ENCODE data around the gene APPL1. TPM values are rescaled to one million over a fixed set of nuclear protein-coding genes. Genes with fewer than 3 reads are reported as not detected.

The APPL1 gene, protein sequence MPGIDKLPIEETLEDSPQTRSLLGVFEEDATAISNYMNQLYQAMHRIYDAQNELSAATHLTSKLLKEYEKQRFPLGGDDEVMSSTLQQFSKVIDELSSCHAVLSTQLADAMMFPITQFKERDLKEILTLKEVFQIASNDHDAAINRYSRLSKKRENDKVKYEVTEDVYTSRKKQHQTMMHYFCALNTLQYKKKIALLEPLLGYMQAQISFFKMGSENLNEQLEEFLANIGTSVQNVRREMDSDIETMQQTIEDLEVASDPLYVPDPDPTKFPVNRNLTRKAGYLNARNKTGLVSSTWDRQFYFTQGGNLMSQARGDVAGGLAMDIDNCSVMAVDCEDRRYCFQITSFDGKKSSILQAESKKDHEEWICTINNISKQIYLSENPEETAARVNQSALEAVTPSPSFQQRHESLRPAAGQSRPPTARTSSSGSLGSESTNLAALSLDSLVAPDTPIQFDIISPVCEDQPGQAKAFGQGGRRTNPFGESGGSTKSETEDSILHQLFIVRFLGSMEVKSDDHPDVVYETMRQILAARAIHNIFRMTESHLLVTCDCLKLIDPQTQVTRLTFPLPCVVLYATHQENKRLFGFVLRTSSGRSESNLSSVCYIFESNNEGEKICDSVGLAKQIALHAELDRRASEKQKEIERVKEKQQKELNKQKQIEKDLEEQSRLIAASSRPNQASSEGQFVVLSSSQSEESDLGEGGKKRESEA
- total RNA-seq (10 to 100 TPM; 21.3 to 22.9 TPM), total RNA-seq (31.0 to 153 (median 110) reads per million in 172 experiments)
- 23.0 TPM for polyA plus RNA-seq (2013, experiment 1 of 2)
- 24.8 TPM for polyA plus RNA-seq (2013, experiment 2 of 2)

DNA sequence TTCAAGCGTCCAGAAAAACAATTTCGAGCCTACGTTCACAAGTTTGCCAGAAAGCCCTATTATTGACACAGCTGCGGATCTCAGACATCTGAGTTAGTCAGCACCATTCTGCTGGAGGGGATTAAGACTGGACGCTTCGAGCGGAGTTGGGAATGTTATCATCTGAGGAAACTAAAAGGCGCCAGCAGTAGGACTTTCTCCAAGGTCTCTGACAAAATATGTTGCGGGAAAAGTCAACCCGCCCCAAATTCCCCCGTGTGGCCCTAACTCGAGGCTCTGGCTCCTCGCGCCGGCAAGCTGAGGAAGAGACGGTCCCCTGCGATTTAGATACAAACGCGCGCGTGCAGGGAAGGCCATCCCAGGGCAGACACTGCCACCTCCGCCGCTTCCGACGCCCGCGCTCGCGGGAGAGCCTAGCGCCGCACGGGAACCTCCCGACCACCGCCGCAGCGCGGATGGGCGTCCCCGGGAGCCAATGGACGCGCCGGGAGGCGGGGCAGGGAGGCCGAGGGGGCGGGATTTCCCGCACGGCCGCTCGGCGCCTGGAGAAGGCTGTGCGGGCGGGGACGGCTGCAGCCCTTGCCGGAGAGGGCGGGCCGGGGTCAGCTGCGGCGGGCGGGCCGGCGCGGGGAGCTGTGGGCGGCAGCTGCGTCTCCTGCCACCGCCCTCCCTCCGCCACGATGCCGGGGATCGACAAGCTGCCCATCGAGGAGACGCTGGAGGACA, at the start of gene APPL1:
APPL1 (plus strand) TSS at position 526 of the 726 bp plus-strand sequence; CDS start at position 681, 155 bp downstream.
- ChIA-PET POLR2A (interaction anchor here (0.5 to 2.1 kb wide), 9 partner anchors 15 to 781 kb away, joined by 3 to 13 read pairs (median 4); partner anchors contain the start of genes ARF4, DENND6A, FLNB and PDE12), CTCF (no interaction called here)
- Histone ChIP-seq H3K36me3 (ENCODE audit: insufficient read depth, low read length) (no peaks in the 10 kb centered on the region), H3K27me3 (ENCODE audit: control insufficient read depth in 1 of 2, insufficient read depth in 2 of 2, low read length in 2 of 2) (no peaks in the 10 kb centered on the region), H3K4me1 (ENCODE audit: insufficient read depth, low read length) (peaks cover 10% of the 10 kb centered on the region), H3K27ac (ENCODE audit: low read depth in 1 of 2, low read length in 2 of 2) (no peak within 1 kb of the TSS), H3K4me3 (ENCODE audit: low read length) (peak within 1 kb of the TSS; percentile 80), H3K9me3 (ENCODE audit: control insufficient read depth in 1 of 2, insufficient read depth in 1 of 2, low read length in 2 of 2) (no peaks in the 10 kb centered on the region)
- H3K27ac Mint-ChIP-seq: peak within 1 kb of the TSS; percentile 82
- H3K4me3 Mint-ChIP-seq: peak within 1 kb of the TSS; percentile 95
- H3K27me3 Mint-ChIP-seq: no peaks in the 10 kb centered on the region
- TF ChIP-seq, protein P1, sequence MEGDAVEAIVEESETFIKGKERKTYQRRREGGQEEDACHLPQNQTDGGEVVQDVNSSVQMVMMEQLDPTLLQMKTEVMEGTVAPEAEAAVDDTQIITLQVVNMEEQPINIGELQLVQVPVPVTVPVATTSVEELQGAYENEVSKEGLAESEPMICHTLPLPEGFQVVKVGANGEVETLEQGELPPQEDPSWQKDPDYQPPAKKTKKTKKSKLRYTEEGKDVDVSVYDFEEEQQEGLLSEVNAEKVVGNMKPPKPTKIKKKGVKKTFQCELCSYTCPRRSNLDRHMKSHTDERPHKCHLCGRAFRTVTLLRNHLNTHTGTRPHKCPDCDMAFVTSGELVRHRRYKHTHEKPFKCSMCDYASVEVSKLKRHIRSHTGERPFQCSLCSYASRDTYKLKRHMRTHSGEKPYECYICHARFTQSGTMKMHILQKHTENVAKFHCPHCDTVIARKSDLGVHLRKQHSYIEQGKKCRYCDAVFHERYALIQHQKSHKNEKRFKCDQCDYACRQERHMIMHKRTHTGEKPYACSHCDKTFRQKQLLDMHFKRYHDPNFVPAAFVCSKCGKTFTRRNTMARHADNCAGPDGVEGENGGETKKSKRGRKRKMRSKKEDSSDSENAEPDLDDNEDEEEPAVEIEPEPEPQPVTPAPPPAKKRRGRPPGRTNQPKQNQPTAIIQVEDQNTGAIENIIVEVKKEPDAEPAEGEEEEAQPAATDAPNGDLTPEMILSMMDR (IDR thresholded peaks at IDR 0.05): no peak
- peak; percentile 88 for ATAC-seq (ENCODE audit: poor library complexity)
- no peaks in the 10 kb centered on the region for H3K9me3 Mint-ChIP-seq
- intact Hi-C loops (cut with DNase I, micrococcal nuclease): loop anchor here (5.0 to 10.0 kb wide), 6 partner anchors 330 to 1267 kb away; partner anchors contain the start of genes CCDC66 (in 1 of the 2), DENND6A (in 1 of the 2), KCTD6 (in 1 of the 2) and PDE12 (in 1 of the 2)
- peaks cover 33% of the 10 kb centered on the region for H3K4me1 Mint-ChIP-seq (ENCODE audit: low read depth)
- DNase-seq: peak; percentile 61 to 93 (median 84)
- H3K36me3 Mint-ChIP-seq (ENCODE audit: low read depth): peaks cover 10% of the 10 kb centered on the region

DNA sequence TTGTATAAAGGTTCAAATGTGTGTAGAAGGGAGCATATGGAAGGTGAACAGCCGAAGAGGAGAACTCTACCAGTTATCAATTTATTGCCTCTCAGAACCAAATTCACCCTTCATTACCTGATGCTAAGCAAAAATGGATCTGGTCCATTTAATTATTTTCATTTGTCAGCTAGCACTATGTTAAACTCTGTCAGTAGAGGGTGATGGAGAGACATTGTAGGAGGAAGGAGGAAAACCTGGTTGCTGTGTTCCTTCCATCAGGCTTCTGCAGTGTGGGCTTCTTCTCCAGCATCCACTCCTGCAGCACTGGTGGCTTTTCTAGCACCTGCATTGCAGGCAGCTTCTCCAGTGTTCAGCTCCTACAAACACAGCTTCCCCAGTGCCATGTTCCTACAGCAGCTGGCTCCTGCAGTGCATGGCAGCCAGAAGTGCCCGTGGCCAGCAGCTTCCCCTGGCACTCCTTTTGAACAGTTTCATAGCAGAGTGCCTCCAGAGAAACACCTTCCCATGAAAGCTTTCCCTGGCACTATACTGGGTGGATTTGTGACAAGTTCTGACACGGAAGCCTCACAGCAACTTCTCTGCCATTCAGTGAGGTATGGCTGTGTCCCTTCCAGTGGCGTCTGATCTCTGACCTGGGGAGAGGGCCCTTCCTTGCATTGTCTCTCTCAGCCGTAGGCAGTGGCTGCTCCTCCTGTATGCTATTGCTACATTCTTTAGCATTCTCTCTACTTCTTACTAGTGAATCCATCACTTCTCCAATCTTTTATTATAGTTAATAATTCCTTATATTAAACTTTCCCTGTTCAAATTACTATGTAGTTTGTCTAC, 47.7 kb upstream of the APPL1 start:
- Mint-ChIP-seq H3K4me1 (ENCODE audit: low read depth) (no peaks in the 10 kb centered on the region), H3K27me3 (peaks cover 8% of the 10 kb centered on the region), H3K36me3 (ENCODE audit: low read depth) (no peaks in the 10 kb centered on the region), H3K27ac (no peak overlapping the region), H3K4me3 (no peak overlapping the region), H3K9me3 (no peaks in the 10 kb centered on the region)
- Histone ChIP-seq H3K27ac (ENCODE audit: low read depth in 1 of 2, low read length in 2 of 2) (no peak overlapping the region), H3K4me1 (ENCODE audit: insufficient read depth, low read length) (no peaks in the 10 kb centered on the region), H3K4me3 (ENCODE audit: low read length) (no peak overlapping the region), H3K36me3 (ENCODE audit: insufficient read depth, low read length) (no peaks in the 10 kb centered on the region), H3K9me3 (ENCODE audit: control insufficient read depth in 1 of 2, insufficient read depth in 1 of 2, low read length in 2 of 2) (no peaks in the 10 kb centered on the region), H3K27me3 (ENCODE audit: control insufficient read depth in 1 of 2, insufficient read depth in 2 of 2, low read length in 2 of 2) (peaks cover 5 to 6% of the 10 kb centered on the region in 2 experiments)
- POLR2A ChIA-PET: no interaction called here
- intact Hi-C loops (cut with DNase I, micrococcal nuclease): loop anchor here (10.0 kb wide), 3 partner anchors 255 to 645 kb away; partner anchors contain the start of gene PDE12 (in 1 of the 2)
- no peak for DNase-seq
- TF ChIP-seq, protein P1 (IDR thresholded peaks at IDR 0.05): peak; percentile 28
- CTCF ChIA-PET: no interaction called here
- ATAC-seq (ENCODE audit: poor library complexity): no peak

Measured in CD4-positive, alpha-beta T cell (primary cell).